PC-3 (cell line): ENCODE measurements around the gene OR2J2.

Source experiments
- CTCF ChIP-seq: fragments of 300-600 bp; sonication (generic); conservative IDR thresholded peaks from 2 replicates; pipeline ENCODE4 v1.5.1; 2017; ENCODE audit warnings: antibody characterized with exemption, low read depth, mild to moderate bottlenecking, low read length
- EZH2 ChIP-seq: fragments of 300-600 bp; sonication (generic); IDR thresholded peaks from one replicate; pipeline ENCODE4 v1.6.1; 2017; ENCODE audit warnings: antibody characterized with exemption, mild to moderate bottlenecking, low read length; ENCODE audit not compliant: unreplicated experiment
- EZH2phosphoT487 ChIP-seq: fragments of 300-600 bp; sonication (generic); IDR thresholded peaks from 2 replicates; pipeline ENCODE4 v1.6.1; 2018; ENCODE audit warnings: mild to moderate bottlenecking, antibody characterized with exemption, low read length, borderline replicate concordance

GRCh38 chr6:29183594-29183993 lies 12.9 kb downstream of the OR2J2 start:
- no peak for TF ChIP-seq EZH2phosphoT487
- TF ChIP-seq CTCF = no peak
- TF ChIP-seq EZH2 = no peak
